Parathyroid adenoma (tissue), 2 donors: ENCODE data around the gene SLC10A7.

ENCODE experiments used
- H2AFZ ChIP-seq: fragments of 300-600 bp; sonication (generic); one replicate; pipeline ENCODE4 v1.7.0; 2017; ENCODE audit warnings: antibody characterized with exemption, mild to moderate bottlenecking
- H3K27ac ChIP-seq: fragments of 300-600 bp; sonication (generic); one replicate; pipeline ENCODE4 v1.7.0; 2017
- H3K27me3 ChIP-seq: fragments of 300-600 bp; sonication (generic); one replicate; pipeline ENCODE4 v1.7.0; 2017; ENCODE audit warnings: low read length; ENCODE audit not compliant: control insufficient read depth, insufficient read depth
- H3K36me3 ChIP-seq: fragments of 300-600 bp; sonication (generic); one replicate; pipeline ENCODE4 v1.7.0; 2017; ENCODE audit warnings: low read length; ENCODE audit not compliant: control insufficient read depth, insufficient read depth
- H3K4me1 ChIP-seq: fragments of 300-600 bp; sonication (generic); one replicate; pipeline ENCODE4 v1.7.0; 2017; ENCODE audit warnings: control low read depth
- H3K4me2 ChIP-seq: fragments of 300-600 bp; sonication (generic); one replicate; pipeline ENCODE4 v1.7.0; 2017; ENCODE audit warnings: low read length
- H3K4me3 ChIP-seq: fragments of 300-600 bp; sonication (generic); one replicate; pipeline ENCODE4 v1.7.0; 2017; ENCODE audit warnings: low read depth, low read length
- H3K79me2 ChIP-seq: fragments of 300-600 bp; sonication (generic); one replicate; pipeline ENCODE4 v1.7.0; 2017; ENCODE audit warnings: control low read depth
- H3K9ac ChIP-seq: fragments of 300-600 bp; sonication (generic); one replicate; pipeline ENCODE4 v1.7.0; 2017; ENCODE audit warnings: mild to moderate bottlenecking
- H3K9me3 ChIP-seq: fragments of 300-600 bp; sonication (generic); one replicate; pipeline ENCODE4 v1.7.0; 2017; ENCODE audit warnings: low read length; ENCODE audit not compliant: control insufficient read depth
- TF ChIP-seq, protein P1 (sequence below): fragments of 300-600 bp; sonication (generic); IDR thresholded peaks from one replicate; pipeline ENCODE4 v1.7.0; 2017; ENCODE audit warnings: antibody characterized with exemption, mild to moderate bottlenecking
- donor health status: primary hyperparathyroidism.

SLC10A7 gene

DNA sequence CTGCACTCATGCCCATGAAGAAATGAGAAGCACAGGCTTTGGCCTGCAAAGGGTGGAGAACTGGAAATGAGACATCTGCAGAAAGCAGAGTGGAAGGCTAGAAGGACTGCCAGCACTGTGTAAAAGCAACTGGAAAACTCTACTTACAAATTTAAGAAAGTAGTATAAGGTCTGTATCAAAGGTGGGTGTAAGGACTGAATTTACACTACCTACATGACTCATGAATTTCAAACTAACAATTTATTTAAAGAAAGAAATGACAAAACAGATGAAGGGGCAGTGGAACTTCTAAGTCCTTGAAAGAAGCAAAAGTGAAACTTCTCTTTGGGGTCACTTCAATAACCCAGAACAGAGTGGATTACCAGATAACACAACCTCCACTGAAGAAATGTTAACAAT is 71.2 kb downstream of the SLC10A7 start:
- H3K36me3 ChIP-seq, result no peaks in the 10 kb centered on the region
- no peaks in the 10 kb centered on the region for H3K79me2 ChIP-seq
- TF ChIP-seq, protein P1, sequence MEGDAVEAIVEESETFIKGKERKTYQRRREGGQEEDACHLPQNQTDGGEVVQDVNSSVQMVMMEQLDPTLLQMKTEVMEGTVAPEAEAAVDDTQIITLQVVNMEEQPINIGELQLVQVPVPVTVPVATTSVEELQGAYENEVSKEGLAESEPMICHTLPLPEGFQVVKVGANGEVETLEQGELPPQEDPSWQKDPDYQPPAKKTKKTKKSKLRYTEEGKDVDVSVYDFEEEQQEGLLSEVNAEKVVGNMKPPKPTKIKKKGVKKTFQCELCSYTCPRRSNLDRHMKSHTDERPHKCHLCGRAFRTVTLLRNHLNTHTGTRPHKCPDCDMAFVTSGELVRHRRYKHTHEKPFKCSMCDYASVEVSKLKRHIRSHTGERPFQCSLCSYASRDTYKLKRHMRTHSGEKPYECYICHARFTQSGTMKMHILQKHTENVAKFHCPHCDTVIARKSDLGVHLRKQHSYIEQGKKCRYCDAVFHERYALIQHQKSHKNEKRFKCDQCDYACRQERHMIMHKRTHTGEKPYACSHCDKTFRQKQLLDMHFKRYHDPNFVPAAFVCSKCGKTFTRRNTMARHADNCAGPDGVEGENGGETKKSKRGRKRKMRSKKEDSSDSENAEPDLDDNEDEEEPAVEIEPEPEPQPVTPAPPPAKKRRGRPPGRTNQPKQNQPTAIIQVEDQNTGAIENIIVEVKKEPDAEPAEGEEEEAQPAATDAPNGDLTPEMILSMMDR, result no peak
- H3K4me3 ChIP-seq, result no peak overlapping the region
- no peaks in the 10 kb centered on the region for H3K4me1 ChIP-seq
- H3K4me2 ChIP-seq, result no peak overlapping the region
- no peak overlapping the region for H3K27ac ChIP-seq
- H3K27me3 ChIP-seq, result no peaks in the 10 kb centered on the region
- H2AFZ ChIP-seq, result no peak overlapping the region
- no peaks in the 10 kb centered on the region for H3K9me3 ChIP-seq
- H3K9ac ChIP-seq, result no peak overlapping the region

DNA sequence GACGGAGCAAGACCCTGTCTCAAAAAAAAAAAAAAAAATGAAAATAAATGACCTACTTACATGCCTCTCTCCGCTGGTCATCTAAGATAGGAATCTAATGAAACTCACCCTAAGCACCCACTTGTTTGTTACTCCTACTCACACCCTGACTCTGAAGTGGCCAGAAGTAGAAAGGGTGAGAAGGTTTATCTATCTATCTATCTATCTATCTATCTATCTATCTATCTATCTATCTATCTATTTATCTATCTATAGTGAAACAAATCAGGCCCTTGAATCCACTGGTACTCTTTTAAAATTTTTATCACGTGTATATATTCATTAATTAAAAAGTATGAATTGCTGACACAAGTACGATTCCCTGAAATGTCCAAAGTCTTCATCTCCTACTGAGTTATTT is 75.2 kb downstream of the SLC10A7 start:
- Histone ChIP-seq H3K9ac (no peak overlapping the region), H3K27ac (no peak overlapping the region), H3K4me2 (no peak overlapping the region), H3K4me1 (no peaks in the 10 kb centered on the region), H3K9me3 (no peaks in the 10 kb centered on the region), H2AFZ (no peak overlapping the region), H3K27me3 (no peaks in the 10 kb centered on the region), H3K4me3 (no peak overlapping the region), H3K36me3 (no peaks in the 10 kb centered on the region), H3K79me2 (no peaks in the 10 kb centered on the region)
- TF ChIP-seq, protein P1, result no peak

DNA sequence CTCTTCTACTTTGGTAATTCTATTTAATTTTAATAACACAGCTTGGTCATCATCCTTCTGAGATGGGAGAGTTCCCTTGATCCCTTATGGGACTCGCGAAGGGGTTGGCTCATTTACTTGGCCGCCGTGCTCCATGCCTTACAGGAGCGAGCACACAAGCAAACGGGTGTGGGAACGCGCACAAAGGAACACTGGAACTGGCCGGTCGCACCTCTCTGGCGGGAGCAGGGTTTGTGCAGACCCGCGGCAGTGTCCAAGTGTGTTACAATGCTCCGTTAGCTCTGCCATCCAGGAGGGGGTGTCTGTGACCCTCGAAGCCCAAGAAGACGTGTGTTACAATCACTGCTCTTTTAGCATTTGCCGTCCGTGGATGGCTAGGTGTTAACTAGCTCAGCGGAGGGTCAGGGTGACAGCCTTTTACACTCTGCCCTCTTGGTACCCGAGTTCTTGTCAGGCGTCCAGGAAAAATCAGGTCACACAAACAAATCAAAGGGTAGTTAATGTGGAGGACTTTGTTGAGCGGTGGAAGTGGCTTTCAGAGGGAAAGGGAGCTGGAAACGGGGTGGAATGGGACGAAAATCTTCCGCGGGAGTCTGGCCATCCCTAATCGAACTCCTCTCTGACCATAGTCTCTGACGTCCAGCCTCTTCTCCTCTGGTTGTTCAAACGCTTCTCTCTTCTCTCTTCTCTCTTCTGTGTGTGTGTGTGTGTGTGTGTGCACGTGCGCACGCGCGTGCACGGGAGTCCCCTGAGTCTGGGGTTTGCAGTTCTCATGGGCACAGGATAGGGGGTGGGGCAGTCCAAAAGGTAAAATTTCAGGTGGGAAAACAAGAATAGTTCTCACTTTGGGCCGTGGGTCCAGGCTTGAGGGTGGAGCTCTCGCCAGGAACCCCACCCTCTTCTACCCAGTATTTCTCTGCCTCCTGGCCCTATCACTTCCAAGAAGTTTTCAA is 76.3 kb downstream of the SLC10A7 start:
- H3K4me2 ChIP-seq, result no peak overlapping the region
- H3K27ac ChIP-seq, result no peak overlapping the region
- H3K4me1 ChIP-seq, result no peaks in the 10 kb centered on the region
- H3K4me3 ChIP-seq, result no peak overlapping the region
- no peaks in the 10 kb centered on the region for H3K9me3 ChIP-seq
- no peak overlapping the region for H3K9ac ChIP-seq
- no peaks in the 10 kb centered on the region for H3K36me3 ChIP-seq
- no peaks in the 10 kb centered on the region for H3K79me2 ChIP-seq
- no peak overlapping the region for H2AFZ ChIP-seq
- TF ChIP-seq, protein P1, result no peak
- no peaks in the 10 kb centered on the region for H3K27me3 ChIP-seq

DNA sequence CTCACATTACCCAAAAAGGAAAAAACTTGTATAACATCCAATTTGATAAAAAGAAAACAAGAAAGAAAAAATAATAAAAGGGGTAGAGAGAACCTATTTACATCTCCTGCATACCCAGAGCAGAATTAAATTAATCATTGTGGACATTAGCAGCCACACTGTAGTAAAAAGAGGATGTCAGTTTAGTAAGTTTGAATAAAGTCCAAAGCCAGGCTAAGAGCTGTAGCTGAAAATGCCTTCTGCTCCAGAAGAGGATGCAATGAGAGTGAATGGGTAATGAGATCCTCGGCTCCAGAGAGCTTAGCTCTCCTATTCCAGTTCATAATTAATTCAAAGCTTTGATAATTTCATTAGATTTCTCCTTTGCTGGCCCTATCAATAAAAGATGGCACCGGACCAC is 78.2 kb downstream of the SLC10A7 start:
- TF ChIP-seq, protein P1, result no peak
- Histone ChIP-seq H3K4me1 (no peaks in the 10 kb centered on the region), H3K9me3 (no peaks in the 10 kb centered on the region), H3K27ac (no peak overlapping the region), H3K4me3 (no peak overlapping the region), H3K27me3 (no peaks in the 10 kb centered on the region), H3K4me2 (no peak overlapping the region), H3K36me3 (no peaks in the 10 kb centered on the region), H2AFZ (no peak overlapping the region), H3K9ac (no peak overlapping the region), H3K79me2 (no peaks in the 10 kb centered on the region)

DNA sequence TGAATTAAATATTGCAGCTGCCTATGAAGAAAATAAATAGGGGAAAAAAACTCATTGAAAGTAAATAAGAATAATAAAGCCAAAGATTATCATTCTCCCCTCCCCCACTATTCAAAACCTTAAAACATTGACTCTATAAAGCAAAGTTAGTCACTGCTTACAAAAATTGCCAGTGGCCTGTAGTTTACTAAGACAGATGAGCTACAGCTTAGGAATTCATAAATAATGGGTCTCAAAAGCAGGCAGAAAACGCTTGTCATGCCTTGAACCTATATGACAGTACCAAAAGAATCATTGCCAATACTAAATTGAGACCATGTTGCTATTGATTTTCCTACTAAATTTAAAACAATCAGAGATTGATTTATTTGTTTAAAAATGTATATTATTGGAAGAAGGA is 78.9 kb downstream of the SLC10A7 start:
- Histone ChIP-seq H3K27me3 (no peaks in the 10 kb centered on the region), H3K79me2 (no peaks in the 10 kb centered on the region), H3K4me1 (no peaks in the 10 kb centered on the region), H3K9me3 (no peaks in the 10 kb centered on the region), H3K9ac (no peak overlapping the region), H2AFZ (no peak overlapping the region), H3K27ac (no peak overlapping the region), H3K36me3 (no peaks in the 10 kb centered on the region), H3K4me2 (no peak overlapping the region), H3K4me3 (no peak overlapping the region)
- TF ChIP-seq, protein P1, result no peak
